Panc1 (cell line): Measurements from ENCODE around the gene MEX3D. TPM values are rescaled to one million over a fixed set of nuclear protein-coding genes. Genes with fewer than 3 reads are reported as not detected.

Source experiments
- ATAC-seq: fragments of 200-7000 bp; cut with Tn5 transposase; 2 replicates; pipeline ENCODE4 v1.9.1; 2020; ENCODE audit warnings: mild to moderate bottlenecking, moderate library complexity
- BruUV-seq: library from RNA; stranded (reverse); fragments of 400-500 nt; replicated peaks from 2 replicates; lab custom pipeline; 2021; lab: Mats Ljungman, UMichigan
- CTCF ChIA-PET: fragments of 300-600 bp; sonication (Branson Sonifier 250); formaldehyde crosslinking; loops from one replicate; lab custom pipeline; 2022; ENCODE audit warnings: antibody characterized with exemption; lab: Charles Lee
- POLR2A ChIA-PET: fragments of 300-600 bp; sonication (Branson Sonifier 250); formaldehyde crosslinking; loops from one replicate; lab custom pipeline; 2022; ENCODE audit warnings: antibody characterized with exemption; lab: Charles Lee
- DNase-seq: peaks from one replicate; pipeline ENCODE4 v3.0.0-alpha.2; 2010; ENCODE audit warnings: low read depth, low spot score
- H3K27ac ChIP-seq: 2 replicates; pipeline ENCODE4 v1.5.1; 2011; ENCODE audit warnings: mild to moderate bottlenecking, low read length, inconsistent platforms
- H3K27me3 ChIP-seq: fragments of 200-500 bp; sonication (Bioruptor generic); 2 replicates; pipeline ENCODE4 v1.6.0; 2014; ENCODE audit warnings: low read length, inconsistent platforms; ENCODE audit not compliant: control insufficient read depth, insufficient read depth
- H3K36me3 ChIP-seq: fragments of 200-500 bp; sonication (Bioruptor generic); 2 replicates; pipeline ENCODE4 v1.5.1; 2014; ENCODE audit warnings: inconsistent platforms, mild to moderate bottlenecking, low read length, moderate library complexity; ENCODE audit not compliant: control insufficient read depth, insufficient read depth
- H3K4me1 ChIP-seq: 2 replicates; pipeline ENCODE4 v1.5.1; 2011; ENCODE audit warnings: inconsistent platforms, mild to moderate bottlenecking, low read length, moderate library complexity; ENCODE audit not compliant: control insufficient read depth, insufficient read depth
- H3K4me3 ChIP-seq, 2 experiments: 2 replicates each; pipeline ENCODE4 v1.5.1; 2011 to 2012; ENCODE audit warnings: low read depth in 2 of 2, low read length in 2 of 2, mild to moderate bottlenecking in 2 of 2, inconsistent platforms in 1 of 2, moderate library complexity in 1 of 2
- H3K9me3 ChIP-seq: fragments of 200-500 bp; sonication (Bioruptor generic); 2 replicates; pipeline ENCODE4 v1.5.1; 2014; ENCODE audit warnings: low read depth, mild to moderate bottlenecking, inconsistent platforms, low read length, moderate library complexity; ENCODE audit not compliant: control insufficient read depth, insufficient read depth
- CTCF ChIP-seq: fragments of 450-650 bp; IDR thresholded peaks from 2 replicates; pipeline ENCODE4 v1.5.1; 2017; ENCODE audit warnings: mild to moderate bottlenecking
- POLR2AphosphoS5 ChIP-seq: IDR thresholded peaks from 2 replicates; pipeline ENCODE4 v1.6.1; 2012; ENCODE audit warnings: mild to moderate bottlenecking, low read depth, low read length, moderate library complexity
- REST ChIP-seq, 2 experiments: IDR thresholded peaks; 2 replicates each; pipeline ENCODE4 v1.6.1; 2011 to 2012; ENCODE audit warnings: low read depth in 2 of 2, control low read depth in 1 of 2, low read length in 1 of 2, mild to moderate bottlenecking in 1 of 2, moderate library complexity in 1 of 2; ENCODE audit not compliant: insufficient read depth in 1 of 2
- SIN3A ChIP-seq: IDR thresholded peaks from 2 replicates; pipeline ENCODE4 v1.6.1; 2012; ENCODE audit warnings: low read depth, mild to moderate bottlenecking, low read length, moderate library complexity, borderline replicate concordance; ENCODE audit not compliant: insufficient read depth
- TCF7L2 ChIP-seq: IDR thresholded peaks from 2 replicates; pipeline ENCODE4 v1.6.1; 2011; ENCODE audit warnings: mild to moderate bottlenecking, low read depth, low read length, inconsistent platforms
- in situ Hi-C: cut with HindIII; loops from 2 replicates; pipeline ENCODE4 v1.10.0; 2016; ENCODE audit warnings: low sequenced_read_pairs, low pct_unique_long_range_greater_than_20kb
- intact Hi-C: fragments of 100-400 bp; cut with micrococcal nuclease; formaldehyde crosslinking; loops from one replicate; pipeline ENCODE4 v1.10.0; 2022; ENCODE audit not compliant: unreplicated experiment
- total RNA-seq: library from RNA; stranded (reverse); gene quantifications from one replicate; pipeline ENCODE4 v1.2.1, GENCODE V29; 2021; ENCODE audit not compliant: unreplicated experiment

The MEX3D gene
- total RNA-seq, 1 experiment from 2014 or later = 73.7 TPM

GRCh38 chr19:1576242-1577089 is 8.3 kb upstream of the MEX3D start:
- DNase-seq = no peak
- in situ Hi-C loops = no loop called here
- no peak overlapping the region for H3K27ac ChIP-seq
- no peaks in the 10 kb centered on the region for H3K27me3 ChIP-seq
- no peaks in the 10 kb centered on the region for H3K4me1 ChIP-seq
- peak; percentile 28; the same call in 1 of the 2 replicates for ATAC-seq
- POLR2A ChIA-PET = interaction anchor here (0.6 kb wide), 1 partner anchor 14 kb away, joined by 3 read pairs; no protein-coding TSS in a partner anchor
- TF ChIP-seq SIN3A = no peak
- TF ChIP-seq POLR2AphosphoS5 = no peak
- TF ChIP-seq REST (IDR thresholded peaks at IDR 0.05; ENCODE audit: insufficient read depth in 1 of 2, low read depth in 2 of 2, low read length in 1 of 2) = no peak
- no peak for TF ChIP-seq CTCF
- TF ChIP-seq TCF7L2 = no peak
- no peak overlapping the region for H3K4me3 ChIP-seq
- intact Hi-C loops = no loop called here
- no peaks in the 10 kb centered on the region for H3K9me3 ChIP-seq
- CTCF ChIA-PET = interaction anchor here (0.8 kb wide), 1 partner anchor 56 kb away, joined by 3 read pairs; no protein-coding TSS in a partner anchor
- no peaks in the 10 kb centered on the region for H3K36me3 ChIP-seq
- BruUV-seq = no TSS peak

- ATAC-seq (peak; percentile 8; the same call in 1 of the 2 replicates), DNase-seq (no peak)
- ChIA-PET CTCF (interaction anchor here (0.8 kb wide), 1 partner anchor 55 kb away, joined by 3 read pairs; no protein-coding TSS in a partner anchor), POLR2A (interaction anchor here (0.6 kb wide), 1 partner anchor 13 kb away, joined by 3 read pairs; no protein-coding TSS in a partner anchor)
- Histone ChIP-seq H3K36me3 (no peaks in the 10 kb centered on the region), H3K9me3 (no peaks in the 10 kb centered on the region), H3K4me1 (no peaks in the 10 kb centered on the region), H3K27me3 (no peaks in the 10 kb centered on the region), H3K4me3 (no peak overlapping the region), H3K27ac (no peak overlapping the region)
- no peak for TF ChIP-seq TCF7L2
- TF ChIP-seq POLR2AphosphoS5 = peak; percentile 29; the same call in 1 of the 2 replicates
- TF ChIP-seq CTCF = no peak
- in situ Hi-C loops (no loop called here), intact Hi-C loops (no loop called here)
- BruUV-seq = no TSS peak
These were observed 7.5 kb upstream of the MEX3D start for GRCh38 chr19:1575323-1576241.
